ENCODE data around the gene TMEM151A. TPM values are rescaled to one million over a fixed set of nuclear protein-coding genes. Genes with fewer than 3 reads are reported as not detected.

TMEM151A gene
- total RNA-seq, 1 experiment from 2014 or later = not detected

GRCh38 chr11:66266378-66267038, 25.2 kb upstream of the TMEM151A start:
- ATAC-seq (no peak), DNase-seq (no peak)
- Histone ChIP-seq H3K36me3 (ENCODE audit: low read depth, low read length) (peaks cover 22% of the 10 kb centered on the region), H3K27ac (ENCODE audit: low read length) (no peak overlapping the region), H3K79me2 (ENCODE audit: low read length) (peaks cover 24% of the 10 kb centered on the region), H3K4me2 (ENCODE audit: low read length) (no peak overlapping the region), H3K9ac (ENCODE audit: low read length) (no peak overlapping the region), H3K27me3 (ENCODE audit: low read length) (no peaks in the 10 kb centered on the region), H3K9me3 (ENCODE audit: low read length) (no peaks in the 10 kb centered on the region), H3K4me3 (ENCODE audit: low read length) (no peak overlapping the region), H3F3A (ENCODE audit: low read length, unreplicated experiment) (no peaks in the 10 kb centered on the region), H4K20me1 (ENCODE audit: low read length) (0 out of 2 replicates have a peak, but pooled peaks cover 9% of the 10 kb centered on the region), H3K4me1 (ENCODE audit: insufficient read depth, low read length) (peaks cover 10% of the 10 kb centered on the region), H2AFZ (ENCODE audit: low read length) (no peak overlapping the region), H3K9me2 (replicated peaks; ENCODE audit: low read length) (no peaks in the 10 kb centered on the region)
- intact Hi-C loops (cut with micrococcal nuclease) = no loop called here
- TF ChIP-seq CTCF (conservative IDR thresholded peaks at IDR 0.05; ENCODE audit: low read depth, low read length) (no peak), EZH2phosphoT487 (IDR thresholded peaks at IDR 0.05; ENCODE audit: borderline replicate concordance, low read length) (no peak), EZH2 (IDR thresholded peaks at IDR 0.05; ENCODE audit: low read length, unreplicated experiment) (no peak)
- BruUV-seq (replicated peaks) = no TSS peak
- POLR2A ChIA-PET (ENCODE audit: unreplicated experiment) = no interaction called here
- CTCF ChIA-PET = no interaction called here

GRCh38 chr11:66267039-66267378, 24.7 kb upstream of the TMEM151A start:
- H2AFZ ChIP-seq (ENCODE audit: low read length) = peak overlapping the region; percentile 57
- DNase-seq = no peak
- no peaks in the 10 kb centered on the region for H3F3A ChIP-seq (ENCODE audit: low read length, unreplicated experiment)
- peak; percentile 9 for ATAC-seq
- H3K36me3 ChIP-seq (ENCODE audit: low read depth, low read length) = peaks cover 20% of the 10 kb centered on the region
- CTCF ChIA-PET = interaction anchor here (0.7 kb wide), 1 partner anchor 222 kb away, joined by 7 read pairs; no protein-coding TSS in a partner anchor
- H3K4me3 ChIP-seq (ENCODE audit: low read length) = peak overlapping the region; percentile 90; the same call in 1 of the 2 replicates
- H3K4me1 ChIP-seq (ENCODE audit: insufficient read depth, low read length) = peaks cover 10% of the 10 kb centered on the region
- H3K27ac ChIP-seq (ENCODE audit: low read length) = no peak overlapping the region
- no peaks in the 10 kb centered on the region for H3K9me3 ChIP-seq (ENCODE audit: low read length)
- POLR2A ChIA-PET (ENCODE audit: unreplicated experiment) = no interaction called here
- H3K9me2 ChIP-seq (replicated peaks; ENCODE audit: low read length) = no peaks in the 10 kb centered on the region
- intact Hi-C loops (cut with micrococcal nuclease) = no loop called here
- no peak overlapping the region for H3K9ac ChIP-seq (ENCODE audit: low read length)
- H3K79me2 ChIP-seq (ENCODE audit: low read length) = peaks cover 24% of the 10 kb centered on the region
- H4K20me1 ChIP-seq (ENCODE audit: low read length) = 0 out of 2 replicates have a peak, but pooled peaks cover 9% of the 10 kb centered on the region
- no peaks in the 10 kb centered on the region for H3K27me3 ChIP-seq (ENCODE audit: low read length)
- no TSS peak for BruUV-seq (replicated peaks)
- TF ChIP-seq EZH2 (IDR thresholded peaks at IDR 0.05; ENCODE audit: low read length, unreplicated experiment) = no peak
- no peak for TF ChIP-seq EZH2phosphoT487 (IDR thresholded peaks at IDR 0.05; ENCODE audit: borderline replicate concordance, low read length)
- no peak; the same call in 1 of the 2 replicates for TF ChIP-seq CTCF (conservative IDR thresholded peaks at IDR 0.05; ENCODE audit: low read depth, low read length)
- peak overlapping the region; percentile 87 for H3K4me2 ChIP-seq (ENCODE audit: low read length)

Measured in PC-3 (cell line).